NOMO-1 (cell line): ENCODE results near the gene EEPD1.

Experiments
- DNase-seq, 2 experiments: peaks; one replicate each; lab custom pipeline; 2025; ENCODE audit not compliant: unreplicated experiment in 2 of 2; lab: John Stamatoyannopoulos, UW

The EEPD1 gene

GRCh38 chr7:36278069-36278619 is 125.1 kb downstream of the EEPD1 start:
- no peak for DNase-seq

- no peak for DNase-seq
Measured at GRCh38 chr7:36278620-36279172, 125.6 kb downstream of the EEPD1 start.

- DNase-seq, result no peak
Measured at GRCh38 chr7:36279200-36279925, 126.3 kb downstream of the EEPD1 start.

- no peak for DNase-seq
Measured at GRCh38 chr7:36279926-36280315, 126.9 kb downstream of the EEPD1 start.

- peak; percentile 61 to 80 for DNase-seq
Measured at GRCh38 chr7:36280840-36281812, 128.1 kb downstream of the EEPD1 start.

- no peak for DNase-seq
Measured at GRCh38 chr7:36281945-36282717, 129.1 kb downstream of the EEPD1 start.

- DNase-seq, result peak in 1 of 2 experiments; percentile 74
Measured at GRCh38 chr7:36283181-36283580, 130.1 kb downstream of the EEPD1 start.

- peak; percentile 95 to 99 for DNase-seq
Measured at GRCh38 chr7:36283711-36284130, 130.7 kb downstream of the EEPD1 start.

GRCh38 chr7:36284456-36285090 is 131.5 kb downstream of the EEPD1 start:
- peak in 1 of 2 experiments; percentile 14 for DNase-seq

- no peak for DNase-seq
Measured at GRCh38 chr7:36285276-36285675, 132.2 kb downstream of the EEPD1 start.

GRCh38 chr7:36286226-36286625 is 133.2 kb downstream of the EEPD1 start:
- DNase-seq, result no peak

- no peak for DNase-seq
Measured at GRCh38 chr7:36286688-36287087, 133.6 kb downstream of the EEPD1 start.

- peak; percentile 24 to 29 for DNase-seq
Measured at GRCh38 chr7:36287371-36288241, 134.6 kb downstream of the EEPD1 start.

GRCh38 chr7:36288501-36288900 is 135.4 kb downstream of the EEPD1 start:
- no peak for DNase-seq

- no peak for DNase-seq
Measured at GRCh38 chr7:36289833-36290661, 137.0 kb downstream of the EEPD1 start.

- DNase-seq, result peak; percentile 52 to 60
Measured at GRCh38 chr7:36291387-36292316, 138.6 kb downstream of the EEPD1 start.

- DNase-seq, result no peak
Measured at GRCh38 chr7:36295090-36295489, 142.0 kb downstream of the EEPD1 start.
